OCI-LY1 (cell line): Measurements from ENCODE around the gene PKP3.

Experiments
- CTCF ChIP-seq: fragments of 200-600 bp; sonication (generic), shearing (Covaris generic); IDR thresholded peaks from 2 replicates; pipeline ENCODE4 v1.5.1; 2017; ENCODE audit warnings: mild to moderate bottlenecking, antibody characterized with exemption, low read length, moderate library complexity, mixed read lengths
- EZH2 ChIP-seq: fragments of 200-600 bp; sonication (generic), shearing (Covaris generic); IDR thresholded peaks from 2 replicates; pipeline ENCODE4 v1.8.0; 2017; ENCODE audit warnings: borderline replicate concordance, mixed run types, mild to moderate bottlenecking, antibody characterized with exemption, low read length, moderate library complexity, mixed read lengths

GRCh38 chr11:438101-438844 is 44.3 kb downstream of the PKP3 start:
- TF ChIP-seq EZH2, result no peak
- TF ChIP-seq CTCF, result no peak
